Left kidney (tissue), 2 donors: ENCODE results near the gene RAB19. TPM values are rescaled to one million over a fixed set of nuclear protein-coding genes. Genes with fewer than 3 reads are reported as not detected.
"Not testable (repeated sequence)": the region's sequence is repeated elsewhere in the genome, so short reads cannot be mapped to it uniquely, and the experiment has no call there.

Source experiments
- DNase-seq: peaks from one replicate; pipeline ENCODE4 v3.0.0-alpha.2; 2013
- polyA plus RNA-seq: library from polyadenylated mRNA; unstranded; fragments of 120-200 nt; gene quantifications from one replicate; pipeline ENCODE4 v1.2.1, GENCODE V29; 2013; ENCODE audit not compliant: insufficient read length

The RAB19 gene
- polyA plus RNA-seq, 1 donor = 2.9 TPM

GRCh38 chr7:140400381-140400780 is 3.5 kb upstream of the RAB19 start:
- no peak for DNase-seq

GRCh38 chr7:140402178-140402835 is 1.6 kb upstream of the RAB19 start:
- no peak for DNase-seq

- DNase-seq = peak; percentile 33
These were observed 757 bp downstream of the RAB19 start for GRCh38 chr7:140404565-140405065.

GRCh38 chr7:140415361-140415760 is 11.5 kb downstream of the RAB19 start:
- no peak for DNase-seq

- DNase-seq = not testable (repeated sequence)
These were observed 12.0 kb downstream of the RAB19 start for GRCh38 chr7:140415816-140416215.

GRCh38 chr7:140416560-140416959 is 12.7 kb downstream of the RAB19 start:
- DNase-seq = no peak

GRCh38 chr7:140417456-140418155 is 13.7 kb downstream of the RAB19 start:
- no peak for DNase-seq

- not testable (repeated sequence) for DNase-seq
These were observed 14.3 kb downstream of the RAB19 start for GRCh38 chr7:140418156-140418472.

GRCh38 chr7:140418653-140419052 is 14.8 kb downstream of the RAB19 start:
- DNase-seq = no peak

- DNase-seq = no peak
These were observed 17.7 kb downstream of the RAB19 start for GRCh38 chr7:140421521-140421920.

- no peak for DNase-seq
These were observed 19.6 kb downstream of the RAB19 start for GRCh38 chr7:140423501-140423900.

- no peak for DNase-seq
These were observed 21.9 kb downstream of the RAB19 start for GRCh38 chr7:140425718-140426117.

GRCh38 chr7:140426130-140426529 is 22.3 kb downstream of the RAB19 start:
- no peak for DNase-seq

GRCh38 chr7:140433396-140433795 is 29.5 kb downstream of the RAB19 start:
- DNase-seq = no peak

GRCh38 chr7:140435252-140435895 is 31.5 kb downstream of the RAB19 start:
- no peak for DNase-seq

GRCh38 chr7:140439359-140439758 is 35.5 kb downstream of the RAB19 start:
- no peak for DNase-seq

GRCh38 chr7:140440593-140440992 is 36.7 kb downstream of the RAB19 start:
- no peak for DNase-seq

GRCh38 chr7:140441519-140441918 is 37.7 kb downstream of the RAB19 start:
- no peak for DNase-seq

- no peak for DNase-seq
These were observed 42.6 kb downstream of the RAB19 start for GRCh38 chr7:140446467-140446866.

- no peak for DNase-seq
These were observed 44.0 kb downstream of the RAB19 start for GRCh38 chr7:140447841-140448240.

- DNase-seq = no peak
These were observed 45.1 kb downstream of the RAB19 start for GRCh38 chr7:140448781-140449480.

- no peak for DNase-seq
These were observed 47.9 kb downstream of the RAB19 start for GRCh38 chr7:140451716-140452115.

- no peak for DNase-seq
These were observed 49.4 kb downstream of the RAB19 start for GRCh38 chr7:140453273-140453672.
